Colon (tissue), 2 donors: ENCODE results near the gene PIK3R6.
"Not testable (repeated sequence)": the region's sequence is repeated elsewhere in the genome, so short reads cannot be mapped to it uniquely, and the experiment has no call there.

Experiments
- FAIRE-seq: peaks from 2 replicates; lab custom pipeline; 2012; peaks lifted over from hg19 to GRCh38; lab: Jason Lieb, UNC
- donor health status: control.
- donor health status: control.

Gene PIK3R6

GRCh38 chr17:8893621-8894201 is 26.2 kb upstream of the PIK3R6 start:
- FAIRE-seq = no peak

DNA sequence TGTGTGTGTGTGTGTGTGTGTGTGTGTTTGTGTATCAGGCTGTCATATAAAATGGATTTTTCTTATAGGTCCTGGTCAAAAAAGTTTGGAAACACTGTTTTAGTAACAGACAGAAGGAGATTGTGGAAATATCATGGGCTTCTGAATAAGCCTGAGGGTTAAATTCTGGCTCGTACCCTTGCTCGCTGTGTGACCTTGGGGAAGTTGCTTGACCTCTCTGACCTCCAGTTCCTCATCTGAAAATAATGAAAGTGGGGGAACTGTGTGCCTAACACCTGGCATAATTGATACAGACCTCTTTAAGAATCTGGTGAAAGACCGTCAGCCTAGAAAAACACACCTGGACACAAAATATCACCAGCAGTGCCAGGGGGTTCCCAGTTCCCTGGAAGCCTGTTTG is 25.6 kb upstream of the PIK3R6 start:
- no peak for FAIRE-seq

GRCh38 chr17:8892338-8892690 is 24.8 kb upstream of the PIK3R6 start:
- no peak for FAIRE-seq

DNA sequence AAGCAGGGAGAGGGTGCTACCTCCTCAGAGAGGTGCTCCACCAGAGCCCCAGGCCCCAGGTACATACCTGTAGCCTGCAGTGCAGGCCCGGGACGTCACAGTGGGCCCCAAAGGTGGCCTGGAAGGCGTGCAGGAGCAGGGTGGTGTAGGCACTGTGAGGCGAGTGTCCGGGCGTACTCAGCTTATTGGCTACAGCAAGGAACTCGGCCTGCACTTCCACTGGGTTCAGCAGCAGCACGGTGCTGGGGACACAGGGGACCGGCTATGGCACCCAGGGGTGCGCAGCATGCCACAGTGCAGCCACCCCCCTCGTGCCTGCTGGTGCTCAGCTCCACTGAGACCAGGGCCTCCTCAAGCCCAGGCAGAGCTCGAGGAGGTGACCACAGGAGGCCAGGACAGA is 23.2 kb upstream of the PIK3R6 start:
- FAIRE-seq = no peak

DNA sequence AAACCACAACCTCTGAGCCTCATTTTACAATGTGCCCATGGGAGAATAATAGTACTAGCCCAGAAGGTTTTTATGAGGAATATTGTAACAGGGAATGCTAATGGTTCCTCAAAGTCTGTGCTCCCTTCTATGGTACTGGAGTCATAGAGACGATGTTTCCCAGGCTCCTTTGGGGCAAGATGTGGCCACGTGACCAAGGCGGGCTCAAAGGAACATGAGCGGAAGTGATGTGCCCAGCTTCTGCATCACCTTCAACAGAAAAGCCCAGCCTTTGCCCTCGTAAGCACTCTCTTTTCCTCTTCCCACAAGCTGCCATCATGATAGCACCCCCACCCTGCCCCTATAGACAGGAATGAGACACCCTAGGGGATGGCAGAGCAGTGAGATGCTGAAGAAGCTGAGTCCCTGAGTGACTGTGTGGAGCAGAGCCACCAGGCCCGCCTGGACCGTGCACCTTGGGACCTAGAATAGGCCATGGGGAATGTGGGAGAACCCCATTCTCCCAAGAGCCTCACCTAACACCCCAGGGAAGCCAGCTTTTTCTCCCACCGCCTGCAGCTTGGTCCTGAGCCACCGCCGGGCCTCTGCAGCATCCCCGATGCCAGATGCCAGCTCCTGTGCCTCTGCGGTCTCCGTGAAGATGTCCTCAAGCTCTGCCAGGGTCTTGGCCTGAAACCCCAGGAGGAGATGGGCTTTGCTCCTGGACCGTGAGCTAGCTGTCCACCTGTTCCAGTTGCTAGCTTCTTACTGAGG is 22.2 kb upstream of the PIK3R6 start:
- no peak for FAIRE-seq

DNA sequence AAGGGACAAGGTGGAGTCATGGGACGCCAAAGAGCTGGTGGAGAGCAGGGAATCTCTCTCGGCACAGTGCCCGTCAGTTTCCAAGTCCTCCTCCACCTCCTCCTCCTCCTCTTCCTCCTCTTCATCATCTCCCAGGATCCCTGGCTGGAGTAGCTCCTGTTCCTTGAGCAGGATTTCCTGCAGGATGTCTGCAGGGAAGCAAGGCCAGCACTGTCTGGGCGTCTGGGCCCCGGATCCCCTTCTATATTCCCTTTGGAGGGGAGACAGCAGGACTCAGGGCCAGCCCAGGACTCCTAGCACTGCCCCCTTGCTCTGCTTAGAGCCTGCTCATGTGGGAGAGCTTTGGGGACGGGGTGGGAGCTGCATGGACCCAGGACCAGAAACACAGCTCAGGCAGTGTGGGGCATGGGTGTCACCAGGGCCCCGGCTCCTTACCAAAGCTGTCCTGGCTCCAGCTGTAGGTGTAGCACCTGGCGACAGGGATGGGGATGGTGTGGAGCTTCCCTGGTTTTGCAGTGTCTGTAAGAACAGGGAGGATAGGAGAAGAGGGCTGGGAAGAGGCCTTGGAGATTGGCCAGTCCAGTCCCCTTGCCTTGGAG is 21.3 kb upstream of the PIK3R6 start:
- no peak for FAIRE-seq

- no peak for FAIRE-seq
Observed at GRCh38 chr17:8887834-8888703, 20.6 kb upstream of the PIK3R6 start.

DNA sequence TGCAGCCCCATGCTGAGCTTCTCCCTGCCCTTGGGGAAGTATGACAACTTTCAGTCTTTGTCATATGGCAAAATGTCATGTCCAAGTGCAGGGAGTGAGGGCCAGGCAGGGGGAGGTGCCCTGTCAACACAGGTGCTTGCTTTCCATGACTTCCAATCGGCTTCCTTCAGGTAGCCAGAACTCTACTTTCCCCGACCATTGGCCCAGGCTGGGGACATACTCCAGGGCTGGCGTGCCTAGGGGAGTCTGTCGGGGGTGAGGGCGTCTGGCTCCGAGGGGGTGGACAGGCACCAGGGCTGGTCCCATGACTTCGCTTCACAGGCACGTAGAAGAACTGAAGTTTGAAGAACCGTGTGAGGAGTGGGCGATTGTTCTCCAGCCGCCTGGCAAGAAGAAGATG is 19.8 kb upstream of the PIK3R6 start:
- no peak for FAIRE-seq

DNA sequence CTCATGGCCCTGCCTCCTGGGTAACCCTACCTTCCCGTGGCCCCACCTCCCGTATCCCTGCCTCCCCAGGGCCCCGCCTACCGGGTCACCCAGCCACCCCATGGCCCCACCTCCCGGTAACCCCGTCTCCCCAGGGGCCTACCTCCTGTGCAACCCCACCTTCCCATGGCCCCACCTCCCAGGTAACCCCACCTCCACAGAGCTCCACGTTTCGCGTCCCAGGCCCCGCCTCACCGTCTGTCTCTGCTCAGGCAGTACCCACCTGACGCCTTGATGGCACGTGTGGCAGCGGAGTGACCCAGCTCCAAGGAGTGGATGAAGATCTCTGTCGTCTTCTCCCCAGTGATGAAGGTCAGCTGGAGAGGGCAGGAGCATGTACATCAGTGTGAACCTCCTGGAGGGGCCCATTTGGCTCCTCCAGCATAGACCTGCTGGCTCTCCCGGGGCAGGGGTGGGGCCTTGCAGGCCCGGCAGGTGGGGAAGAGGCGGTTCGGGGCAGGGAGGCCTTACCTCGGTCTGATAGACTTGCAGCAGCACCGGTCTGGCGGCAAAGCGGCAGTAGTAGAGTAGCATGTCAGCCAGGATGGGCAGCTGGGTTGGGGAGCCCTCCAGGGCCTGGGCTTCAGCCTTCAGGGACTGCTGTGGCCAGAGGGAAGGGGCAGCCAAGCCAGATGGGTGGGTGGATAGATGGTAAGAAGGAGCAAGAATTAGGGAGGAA is 18.7 kb upstream of the PIK3R6 start:
- FAIRE-seq = no peak

GRCh38 chr17:8885163-8885966 is 17.9 kb upstream of the PIK3R6 start:
- not testable (repeated sequence) for FAIRE-seq

GRCh38 chr17:8884336-8884990 is 17.0 kb upstream of the PIK3R6 start:
- no peak for FAIRE-seq

- no peak for FAIRE-seq
Observed at GRCh38 chr17:8883353-8883752, 15.9 kb upstream of the PIK3R6 start.

DNA sequence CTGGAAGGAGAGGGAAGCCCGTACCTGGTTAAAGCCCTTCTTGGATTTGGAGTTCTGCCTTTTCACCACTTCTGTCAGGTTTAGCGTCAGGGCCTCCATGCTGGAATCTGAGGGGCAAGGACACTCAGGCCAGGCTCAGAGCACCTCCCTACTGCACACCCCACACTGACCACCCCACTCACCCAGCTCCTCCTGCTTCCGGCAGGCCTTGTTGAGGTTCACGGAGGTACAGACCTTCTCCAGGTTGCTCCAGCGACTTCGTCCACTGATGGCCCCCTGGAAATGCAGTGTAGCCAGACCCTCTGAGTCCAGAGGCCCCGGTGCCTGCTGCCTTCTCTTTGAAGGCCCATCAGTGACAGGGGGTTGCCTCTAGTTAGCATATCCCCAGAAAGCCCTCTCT is 14.1 kb upstream of the PIK3R6 start:
- FAIRE-seq = no peak

DNA sequence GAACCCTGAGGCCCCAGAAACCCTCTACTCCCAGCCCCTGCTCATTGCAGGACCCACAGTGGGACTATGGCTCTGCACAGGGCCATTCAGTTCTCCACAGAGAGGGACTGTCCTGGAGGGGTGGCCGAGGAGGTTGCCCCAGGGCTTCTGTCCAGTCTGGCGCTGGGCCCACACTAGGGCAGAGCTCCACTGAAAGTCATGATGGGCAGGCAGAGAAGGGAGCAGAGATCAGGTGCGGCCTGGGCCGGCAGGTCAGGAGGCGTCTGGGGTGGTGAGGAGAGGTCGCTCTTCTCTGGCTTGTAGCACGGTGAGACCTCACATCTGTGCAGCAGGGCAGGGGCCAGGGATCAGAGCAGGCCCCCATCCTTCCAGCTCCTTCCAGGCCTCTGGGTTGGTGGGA is 13.0 kb upstream of the PIK3R6 start:
- FAIRE-seq = no peak

DNA sequence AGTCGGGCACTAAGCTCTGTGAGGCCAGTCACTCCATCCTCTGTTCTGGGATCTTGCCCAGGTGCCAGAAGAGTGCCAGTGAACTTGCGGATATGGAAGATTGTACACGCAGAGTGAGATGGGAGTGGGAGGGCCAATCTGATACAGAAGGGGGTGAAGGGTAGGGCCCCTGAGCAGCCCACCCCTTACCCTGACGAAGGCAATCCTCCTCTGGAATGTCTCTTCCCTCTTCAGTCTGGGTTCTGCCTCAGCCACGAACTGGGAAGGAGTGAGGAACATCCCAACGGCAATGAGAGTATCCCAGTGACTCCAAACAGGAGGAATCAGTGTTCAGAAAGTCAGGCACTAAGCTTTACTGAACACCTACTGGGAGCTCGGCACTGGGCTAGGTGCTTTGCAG is 11.9 kb upstream of the PIK3R6 start:
- no peak for FAIRE-seq

- FAIRE-seq = no peak
Observed at GRCh38 chr17:8877984-8878383, 10.5 kb upstream of the PIK3R6 start.

GRCh38 chr17:8875957-8876356 is 8.5 kb upstream of the PIK3R6 start:
- FAIRE-seq = no peak

GRCh38 chr17:8875436-8875835 is 8.0 kb upstream of the PIK3R6 start:
- no peak for FAIRE-seq

DNA sequence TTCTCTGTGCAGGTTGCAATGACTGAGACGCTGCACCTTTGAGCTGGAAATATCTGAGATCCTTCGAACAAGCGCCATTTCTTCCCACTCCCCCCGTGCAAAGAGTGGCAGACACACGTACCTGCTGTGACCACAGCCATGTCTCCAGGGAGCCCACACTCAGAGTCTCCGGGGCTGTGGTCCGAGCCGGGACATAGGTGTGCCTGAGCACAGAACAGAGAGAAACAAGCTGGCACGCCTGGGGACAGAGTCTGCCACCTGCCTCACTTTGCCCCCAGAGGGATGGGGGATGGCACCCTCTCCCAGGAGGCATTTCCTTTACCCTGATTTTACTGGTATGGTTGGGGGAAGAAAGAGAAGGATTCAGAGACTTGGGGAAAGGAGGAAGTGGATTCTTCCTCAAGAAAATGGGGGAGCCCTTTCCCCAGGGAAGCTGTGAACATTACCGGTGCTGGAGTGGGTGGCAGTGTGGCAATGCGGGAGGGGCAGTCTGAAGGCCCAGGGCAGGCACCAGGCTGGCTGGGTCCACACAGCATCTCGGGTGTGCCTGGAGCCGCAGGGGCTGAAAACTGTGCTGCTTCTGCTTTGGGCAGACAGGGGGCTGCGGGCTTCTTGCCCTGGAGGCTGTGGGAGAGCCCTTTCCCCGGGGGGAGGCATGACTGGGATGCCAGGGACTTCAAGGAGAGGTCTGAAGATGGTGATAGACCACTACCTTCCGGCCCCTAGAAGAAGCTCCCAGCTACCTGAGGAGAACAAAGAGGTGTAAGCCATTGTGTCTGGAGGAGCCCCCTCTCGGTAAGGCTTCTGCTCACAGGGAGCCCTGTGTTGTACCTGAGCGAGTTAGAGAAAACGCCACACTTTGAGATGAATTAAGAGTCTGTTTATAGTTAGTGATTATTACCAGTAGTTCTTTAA is 6.6 kb upstream of the PIK3R6 start:
- no peak for FAIRE-seq
